ENCODE results near the gene HELT. TPM values are rescaled to one million over a fixed set of nuclear protein-coding genes. Genes with fewer than 3 reads are reported as not detected.

Gene HELT
- total RNA-seq, 1 experiment from 2014 or later = not detected

- POLR2A ChIA-PET = no interaction called here
- intact Hi-C loops (cut with micrococcal nuclease) = loop anchor here (1.0 to 5.0 kb wide), 4 partner anchors 35 to 257 kb away; no protein-coding TSS in a partner anchor
Observed at GRCh38 chr4:185004562-185005218, 13.6 kb upstream of the HELT start.

GRCh38 chr4:185005219-185005819 lies 13.0 kb upstream of the HELT start:
- CTCF ChIA-PET = interaction anchor here (0.6 to 2.1 kb wide), 35 partner anchors 9 to 742 kb away, joined by 3 to 16 read pairs (median 3); partner anchors contain the start of gene HELT
- peaks cover 8% of the 10 kb centered on the region for H3K4me1 Mint-ChIP-seq (ENCODE audit: insufficient read depth, unreplicated experiment)
- no TSS peak for BruUV-seq (replicated peaks)
- no peak overlapping the region for H3K27ac Mint-ChIP-seq (ENCODE audit: low read depth, unreplicated experiment)
- peak overlapping the region; percentile 26 for H3K4me3 Mint-ChIP-seq (ENCODE audit: unreplicated experiment)
- no peaks in the 10 kb centered on the region for H3K36me3 Mint-ChIP-seq (ENCODE audit: insufficient read depth, unreplicated experiment)
- peak; percentile 88 for DNase-seq (ENCODE audit: unreplicated experiment)
- no peaks in the 10 kb centered on the region for H3K9me3 Mint-ChIP-seq (ENCODE audit: unreplicated experiment)
- peak; percentile 93 for TF ChIP-seq CTCF (IDR thresholded peaks at IDR 0.05; ENCODE audit: unreplicated experiment)
- peaks cover 29% of the 10 kb centered on the region for H3K27me3 Mint-ChIP-seq (ENCODE audit: insufficient read depth, unreplicated experiment)
- intact Hi-C loops (cut with micrococcal nuclease) = loop anchor here (1.0 to 5.0 kb wide), 4 partner anchors 34 to 258 kb away; no protein-coding TSS in a partner anchor
- POLR2A ChIA-PET = no interaction called here

More at GRCh38 chr4:185004562-185005218, 13.6 kb upstream of the HELT start:
- H3K9me3 Mint-ChIP-seq (ENCODE audit: unreplicated experiment) = no peaks in the 10 kb centered on the region
- no peak overlapping the region for H3K27ac Mint-ChIP-seq (ENCODE audit: low read depth, unreplicated experiment)
- no peak for TF ChIP-seq CTCF (IDR thresholded peaks at IDR 0.05; ENCODE audit: unreplicated experiment)
- BruUV-seq (replicated peaks) = no TSS peak
- no peaks in the 10 kb centered on the region for H3K36me3 Mint-ChIP-seq (ENCODE audit: insufficient read depth, unreplicated experiment)
- DNase-seq (ENCODE audit: unreplicated experiment) = no peak
- peaks cover 22% of the 10 kb centered on the region for H3K27me3 Mint-ChIP-seq (ENCODE audit: insufficient read depth, unreplicated experiment)
- peak overlapping the region; percentile 26 for H3K4me3 Mint-ChIP-seq (ENCODE audit: unreplicated experiment)
- peaks cover 8% of the 10 kb centered on the region for H3K4me1 Mint-ChIP-seq (ENCODE audit: insufficient read depth, unreplicated experiment)
- CTCF ChIA-PET = interaction anchor here (0.6 to 2.1 kb wide), 28 partner anchors 11 to 742 kb away, joined by 3 to 16 read pairs (median 4); partner anchors contain the start of gene HELT

GRCh38 chr4:185011408-185011807 lies 6.9 kb upstream of the HELT start:
- H3K27me3 Mint-ChIP-seq (ENCODE audit: insufficient read depth, unreplicated experiment) = peaks cover 76% of the 10 kb centered on the region
- no peak overlapping the region for H3K4me3 Mint-ChIP-seq (ENCODE audit: unreplicated experiment)
- POLR2A ChIA-PET = no interaction called here
- peak; percentile 25 for TF ChIP-seq CTCF (IDR thresholded peaks at IDR 0.05; ENCODE audit: unreplicated experiment)
- H3K27ac Mint-ChIP-seq (ENCODE audit: low read depth, unreplicated experiment) = no peak overlapping the region
- no peaks in the 10 kb centered on the region for H3K4me1 Mint-ChIP-seq (ENCODE audit: insufficient read depth, unreplicated experiment)
- intact Hi-C loops (cut with micrococcal nuclease) = no loop called here
- BruUV-seq (replicated peaks) = no TSS peak
- CTCF ChIA-PET = interaction anchor here (0.8 to 2.3 kb wide), 7 partner anchors 8 to 266 kb away, joined by 3 to 12 read pairs (median 3); no protein-coding TSS in a partner anchor
- no peaks in the 10 kb centered on the region for H3K36me3 Mint-ChIP-seq (ENCODE audit: insufficient read depth, unreplicated experiment)
- no peaks in the 10 kb centered on the region for H3K9me3 Mint-ChIP-seq (ENCODE audit: unreplicated experiment)
- DNase-seq (ENCODE audit: unreplicated experiment) = peak; percentile 43

- TF ChIP-seq CTCF (IDR thresholded peaks at IDR 0.05; ENCODE audit: unreplicated experiment) = no peak
- Mint-ChIP-seq H3K4me3 (ENCODE audit: unreplicated experiment) (no peak overlapping the region), H3K9me3 (ENCODE audit: unreplicated experiment) (no peaks in the 10 kb centered on the region), H3K27ac (ENCODE audit: low read depth, unreplicated experiment) (no peak overlapping the region), H3K27me3 (ENCODE audit: insufficient read depth, unreplicated experiment) (peaks cover 87% of the 10 kb centered on the region), H3K36me3 (ENCODE audit: insufficient read depth, unreplicated experiment) (no peaks in the 10 kb centered on the region), H3K4me1 (ENCODE audit: insufficient read depth, unreplicated experiment) (no peaks in the 10 kb centered on the region)
- POLR2A ChIA-PET = interaction anchor here (0.6 to 0.7 kb wide), 2 partner anchors 82 to 226 kb away, joined by 3 read pairs; no protein-coding TSS in a partner anchor
- CTCF ChIA-PET = interaction anchor here (0.6 to 1.3 kb wide), 7 partner anchors 10 to 846 kb away, joined by 3 to 6 read pairs (median 3); no protein-coding TSS in a partner anchor
- no TSS peak for BruUV-seq (replicated peaks)
- intact Hi-C loops (cut with micrococcal nuclease) = no loop called here
- no peak for DNase-seq (ENCODE audit: unreplicated experiment)
Observed at GRCh38 chr4:185013417-185014125, 4.7 kb upstream of the HELT start.

Measured in MCF 10A (cell line).